Astrocyte of the cerebellum (primary cell): Measurements from ENCODE around the gene NUMBL.

Source experiments
- DNase-seq: peaks from one replicate; pipeline ENCODE4 v3.0.0-alpha.2; 2011; ENCODE audit warnings: low read depth
- H3K4me3 ChIP-seq: 2 replicates; pipeline ENCODE4 v1.5.1; 2011; ENCODE audit warnings: mild to moderate bottlenecking, low read depth, low read length, moderate library complexity
- in situ Hi-C: cut with HindIII; loops from 2 replicates; pipeline ENCODE4 v1.10.0; 2017; ENCODE audit warnings: low sequenced_read_pairs
- TF ChIP-seq, protein P1 (sequence below): IDR thresholded peaks from 2 replicates; pipeline ENCODE4 v1.5.1; 2012; ENCODE audit warnings: low read length, low read depth, moderate library complexity, mild to moderate bottlenecking; ENCODE audit errors: missing control alignments

The NUMBL gene

DNA sequence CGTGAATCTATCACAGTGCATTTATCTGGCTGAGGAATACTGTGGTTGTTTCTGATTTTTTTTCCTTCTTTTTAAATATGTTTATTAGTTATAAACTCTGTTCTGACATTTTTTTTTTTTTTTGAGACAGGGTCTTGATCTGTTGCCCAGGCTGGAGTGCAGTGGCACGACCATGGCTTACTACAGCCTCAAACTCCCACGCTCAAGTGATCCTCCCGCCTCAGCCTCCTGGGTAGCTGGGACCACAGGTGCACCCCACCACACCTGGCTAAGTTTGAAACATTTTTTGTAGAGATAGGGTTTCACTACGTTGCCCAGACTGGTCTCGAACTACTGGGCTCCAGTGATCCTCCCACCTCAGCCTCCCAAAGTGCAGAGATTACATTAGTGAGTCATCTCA lies 6.6 kb upstream of the NUMBL start:
- DNase-seq = no peak
- TF ChIP-seq, protein P1, sequence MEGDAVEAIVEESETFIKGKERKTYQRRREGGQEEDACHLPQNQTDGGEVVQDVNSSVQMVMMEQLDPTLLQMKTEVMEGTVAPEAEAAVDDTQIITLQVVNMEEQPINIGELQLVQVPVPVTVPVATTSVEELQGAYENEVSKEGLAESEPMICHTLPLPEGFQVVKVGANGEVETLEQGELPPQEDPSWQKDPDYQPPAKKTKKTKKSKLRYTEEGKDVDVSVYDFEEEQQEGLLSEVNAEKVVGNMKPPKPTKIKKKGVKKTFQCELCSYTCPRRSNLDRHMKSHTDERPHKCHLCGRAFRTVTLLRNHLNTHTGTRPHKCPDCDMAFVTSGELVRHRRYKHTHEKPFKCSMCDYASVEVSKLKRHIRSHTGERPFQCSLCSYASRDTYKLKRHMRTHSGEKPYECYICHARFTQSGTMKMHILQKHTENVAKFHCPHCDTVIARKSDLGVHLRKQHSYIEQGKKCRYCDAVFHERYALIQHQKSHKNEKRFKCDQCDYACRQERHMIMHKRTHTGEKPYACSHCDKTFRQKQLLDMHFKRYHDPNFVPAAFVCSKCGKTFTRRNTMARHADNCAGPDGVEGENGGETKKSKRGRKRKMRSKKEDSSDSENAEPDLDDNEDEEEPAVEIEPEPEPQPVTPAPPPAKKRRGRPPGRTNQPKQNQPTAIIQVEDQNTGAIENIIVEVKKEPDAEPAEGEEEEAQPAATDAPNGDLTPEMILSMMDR = no peak
- H3K4me3 ChIP-seq = no peak overlapping the region
- in situ Hi-C loops = no loop called here

DNA sequence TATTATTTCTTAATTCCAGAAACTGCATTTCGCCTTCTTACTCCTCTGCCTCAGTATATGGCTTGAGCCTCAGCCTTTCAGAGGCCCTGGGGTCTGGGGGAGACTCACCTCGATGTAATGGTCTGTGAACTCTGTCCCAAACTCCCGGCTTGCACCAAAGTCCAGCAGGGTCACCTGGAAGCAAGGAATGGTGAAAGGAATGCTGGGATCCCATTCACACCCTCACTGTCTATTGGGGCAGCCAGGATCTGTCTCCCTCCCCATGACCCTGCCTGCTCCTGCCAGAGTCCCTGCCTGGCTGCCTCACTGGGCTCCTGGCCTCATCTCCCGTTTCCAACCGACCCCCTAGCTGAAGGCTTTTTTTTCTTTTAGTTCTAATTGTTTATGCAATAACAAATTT lies 5.4 kb upstream of the NUMBL start:
- no peak overlapping the region for H3K4me3 ChIP-seq
- TF ChIP-seq, protein P1 = no peak
- DNase-seq = no peak
- in situ Hi-C loops = no loop called here

DNA sequence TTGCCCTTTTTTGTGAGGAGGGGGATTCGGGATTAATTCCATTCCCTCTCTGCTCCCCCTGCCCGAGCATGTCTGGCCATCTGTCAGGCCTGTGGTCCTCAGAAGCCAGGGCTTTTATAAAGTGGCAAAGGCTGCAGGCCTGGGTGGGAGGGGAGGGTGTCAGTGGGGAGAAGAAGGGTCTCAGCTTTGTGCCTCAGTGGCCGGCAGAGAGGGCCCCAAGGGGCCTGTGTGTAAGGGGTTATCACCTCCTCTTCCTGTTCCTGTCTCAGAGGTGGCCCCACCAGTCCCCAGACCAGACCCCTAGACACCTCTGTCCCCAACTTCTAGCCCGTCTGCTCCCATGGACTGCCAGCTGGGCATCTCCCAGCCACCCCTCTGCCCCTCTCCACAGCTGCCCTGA lies 3.4 kb upstream of the NUMBL start:
- TF ChIP-seq, protein P1 = no peak
- no peak for DNase-seq
- in situ Hi-C loops = no loop called here
- H3K4me3 ChIP-seq = no peak overlapping the region

DNA sequence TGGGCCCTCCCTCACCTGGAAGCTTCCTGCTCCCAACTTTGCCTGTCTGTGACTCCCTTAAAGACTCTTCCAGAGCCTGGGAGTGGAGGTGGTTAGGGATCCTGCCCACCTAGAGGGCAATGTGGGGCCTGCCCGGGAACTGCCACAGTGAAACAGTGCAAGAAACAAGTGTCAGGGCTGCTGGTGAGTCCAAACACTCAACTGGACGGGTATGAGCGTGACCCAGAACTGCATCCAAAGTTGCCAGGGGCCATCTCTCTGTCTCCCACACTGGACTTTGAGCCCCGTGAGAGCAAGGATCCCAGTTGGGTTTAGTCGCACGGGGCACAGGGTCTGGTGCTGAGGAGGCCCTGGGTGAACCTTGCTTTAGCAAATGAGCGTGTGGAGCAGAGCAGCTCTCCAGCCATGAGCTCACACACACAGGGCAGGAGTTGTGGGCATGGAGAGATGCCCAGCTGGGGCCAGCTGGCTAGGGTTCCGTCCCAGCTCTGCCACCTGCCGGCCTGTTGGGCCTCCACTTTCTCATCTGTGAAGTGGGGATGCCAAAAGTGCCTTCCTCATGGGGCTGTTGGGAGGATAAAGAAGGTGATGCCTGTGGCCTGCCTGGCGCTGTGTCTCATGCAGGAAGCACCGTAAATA lies 2.8 kb upstream of the NUMBL start:
- in situ Hi-C loops = no loop called here
- TF ChIP-seq, protein P1 = no peak
- DNase-seq = no peak
- no peak overlapping the region for H3K4me3 ChIP-seq

DNA sequence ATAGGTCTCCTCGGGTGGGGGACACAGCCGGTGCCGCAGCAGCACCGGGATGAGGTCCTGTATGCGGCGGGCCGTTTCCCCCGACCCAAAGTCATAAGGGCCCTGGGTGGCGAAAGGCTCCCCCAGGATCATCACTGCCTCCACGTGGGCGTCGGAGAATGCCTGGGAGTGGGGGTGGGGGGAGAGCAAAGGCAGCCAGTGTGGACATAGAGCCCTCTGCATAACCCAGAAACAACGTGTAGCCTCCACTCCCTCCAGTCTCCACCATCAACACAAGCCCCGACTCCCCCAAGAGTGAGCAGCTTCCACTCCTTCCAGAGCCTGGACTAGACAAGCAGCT lies 1.7 kb upstream of the NUMBL start:
- DNase-seq = no peak
- in situ Hi-C loops = no loop called here
- TF ChIP-seq, protein P1 = no peak

DNA sequence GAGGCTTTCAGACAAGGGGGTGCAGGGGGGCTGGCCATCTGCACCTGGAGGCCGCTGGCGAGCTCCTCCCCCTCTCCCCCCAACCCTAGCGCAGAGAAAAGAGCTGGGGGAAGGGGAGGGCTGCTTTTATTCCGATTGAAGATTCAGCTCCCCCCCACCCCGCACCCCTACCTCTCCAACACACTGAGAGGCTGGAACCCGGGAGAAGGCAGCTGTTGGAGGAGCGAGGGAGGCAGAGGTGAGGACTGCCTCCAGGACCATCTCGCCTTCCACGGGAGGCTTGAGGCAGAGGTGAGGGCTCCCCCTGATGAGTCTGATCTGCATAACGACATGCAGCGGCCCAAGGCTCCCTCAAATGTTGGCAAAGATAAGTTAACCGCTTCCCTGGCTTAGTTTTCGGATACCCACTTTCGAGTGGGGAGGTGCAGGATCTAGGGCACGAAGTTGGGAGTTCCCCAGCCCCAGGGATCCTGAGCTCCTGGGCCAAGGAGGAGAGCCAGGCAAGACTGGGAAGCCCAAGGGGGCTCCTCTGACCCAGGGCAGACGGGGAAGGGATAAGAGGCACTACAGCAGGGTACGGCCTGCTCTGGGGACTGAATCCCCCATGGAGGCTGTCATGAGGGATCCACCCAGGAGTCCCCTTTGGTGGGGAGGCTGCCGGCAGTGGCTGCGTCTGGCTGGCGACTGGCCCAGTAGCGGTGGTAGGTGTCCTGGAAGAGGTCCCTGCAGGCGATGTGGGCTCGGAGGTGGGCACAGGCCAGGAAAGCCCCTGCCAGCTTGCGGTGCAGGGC lies 1.2 kb upstream of the NUMBL start:
- in situ Hi-C loops = no loop called here
- DNase-seq = no peak
- TF ChIP-seq, protein P1 = no peak
- no peak overlapping the region for H3K4me3 ChIP-seq

More for the DNA sequence above, 1.7 kb upstream of the NUMBL start:
- H3K4me3 ChIP-seq = no peak overlapping the region
